HEK293T (cell line): Measurements from ENCODE around the gene SP6.

Source experiments
- BHLHE40 ChIP-seq: fragments of 450-650 bp; IDR thresholded peaks from 2 replicates; pipeline ENCODE4 v1.6.1; 2016; ENCODE audit warnings: mild to moderate bottlenecking, moderate library complexity, borderline replicate concordance
- CTBP1 ChIP-seq: fragments of 450-650 bp; IDR thresholded peaks from 2 replicates; pipeline ENCODE4 v1.6.1; 2016; ENCODE audit warnings: borderline replicate concordance
- FOXA1 ChIP-seq: fragments of 450-650 bp; IDR thresholded peaks from 2 replicates; pipeline ENCODE4 v1.6.1; 2016; ENCODE audit warnings: mild to moderate bottlenecking
- FOXK2 ChIP-seq: fragments of 450-650 bp; IDR thresholded peaks from 2 replicates; pipeline ENCODE4 v1.6.1; 2016; ENCODE audit warnings: mild to moderate bottlenecking
- SP1 ChIP-seq: fragments of 450-650 bp; IDR thresholded peaks from 2 replicates; pipeline ENCODE4 v1.6.1; 2017
- SUZ12 ChIP-seq: fragments of 450-650 bp; IDR thresholded peaks from 2 replicates; pipeline ENCODE4 v1.6.1; 2016; ENCODE audit warnings: mild to moderate bottlenecking
- TARDBP ChIP-seq: fragments of 450-650 bp; IDR thresholded peaks from 2 replicates; pipeline ENCODE4 v1.6.1; 2016
- ZNF384 ChIP-seq: fragments of 450-650 bp; IDR thresholded peaks from 2 replicates; pipeline ENCODE4 v1.6.1; 2016

- no peak for TF ChIP-seq BHLHE40
- TF ChIP-seq FOXA1, result no peak
- TF ChIP-seq FOXK2, result no peak
- no peak for TF ChIP-seq TARDBP
- TF ChIP-seq SUZ12, result no peak
- TF ChIP-seq SP1, result no peak
- TF ChIP-seq CTBP1, result no peak
- no peak for TF ChIP-seq ZNF384
These were observed 19.1 kb upstream of the SP6 start for GRCh38 chr17:47870056-47870455.
